GM19043 (cell line): ENCODE measurements around the gene CROCC2.

ENCODE experiments used
- ATAC-seq: cut with Tn5 transposase; IDR thresholded peaks from one replicate; pipeline ENCODE4 v1.9.1; 2021; ENCODE audit warnings: low read depth; ENCODE audit not compliant: unreplicated experiment

CROCC2 gene

GRCh38 chr2:240875228-240876034, 30.7 kb upstream of the CROCC2 start:
- no peak for ATAC-seq

- ATAC-seq: no peak
Observed at GRCh38 chr2:240876035-240876474, 30.1 kb upstream of the CROCC2 start.

- no peak for ATAC-seq
Observed at GRCh38 chr2:240876475-240877251, 29.5 kb upstream of the CROCC2 start.

- ATAC-seq: no peak
Observed at GRCh38 chr2:240877460-240878340, 28.4 kb upstream of the CROCC2 start.

GRCh38 chr2:240878341-240878936, 27.7 kb upstream of the CROCC2 start:
- no peak for ATAC-seq

- no peak for ATAC-seq
Observed at GRCh38 chr2:240879105-240879504, 27.0 kb upstream of the CROCC2 start.

GRCh38 chr2:240881913-240882312, 24.2 kb upstream of the CROCC2 start:
- ATAC-seq: no peak

- ATAC-seq: no peak
Observed at GRCh38 chr2:240884221-240884620, 21.9 kb upstream of the CROCC2 start.

GRCh38 chr2:240884745-240885144, 21.4 kb upstream of the CROCC2 start:
- no peak for ATAC-seq

GRCh38 chr2:240885566-240885965, 20.6 kb upstream of the CROCC2 start:
- no peak for ATAC-seq

- ATAC-seq: no peak
Observed at GRCh38 chr2:240886023-240886565, 20.0 kb upstream of the CROCC2 start.

- no peak for ATAC-seq
Observed at GRCh38 chr2:240886678-240887609, 19.2 kb upstream of the CROCC2 start.

- no peak for ATAC-seq
Observed at GRCh38 chr2:240887631-240888030, 18.5 kb upstream of the CROCC2 start.

GRCh38 chr2:240888130-240888889, 17.8 kb upstream of the CROCC2 start:
- no peak for ATAC-seq

GRCh38 chr2:240888890-240889573, 17.1 kb upstream of the CROCC2 start:
- ATAC-seq: no peak

- ATAC-seq: no peak
Observed at GRCh38 chr2:240889601-240890560, 16.3 kb upstream of the CROCC2 start.

GRCh38 chr2:240890691-240891090, 15.4 kb upstream of the CROCC2 start:
- no peak for ATAC-seq
